PC-9 (cell line): ENCODE data around the gene PDE4D. TPM values are rescaled to one million over a fixed set of nuclear protein-coding genes. Genes with fewer than 3 reads are reported as not detected.
A peak's percentile ranks its signal among the peaks of the same experiment; 100 is the strongest.

ENCODE experiments used
- BruUV-seq: library from RNA; stranded (reverse); fragments of 400-500 nt; replicated peaks from 2 replicates; lab custom pipeline; 2021; lab: Mats Ljungman, UMichigan
- CTCF ChIA-PET: fragments of 300-600 bp; sonication (Branson Sonifier 250); formaldehyde crosslinking; loops from one replicate; lab custom pipeline; 2022; ENCODE audit warnings: antibody characterized with exemption; lab: Charles Lee
- POLR2A ChIA-PET: fragments of 300-600 bp; sonication (Branson Sonifier 250); formaldehyde crosslinking; loops from one replicate; lab custom pipeline; 2022; ENCODE audit warnings: antibody characterized with exemption; ENCODE audit not compliant: unreplicated experiment; lab: Charles Lee
- DNase-seq, 2 experiments: peaks; one replicate each; pipeline versions ENCODE4 v3.0.0 to v3.0.0-alpha.2; 2015 to 2022; ENCODE audit warnings: mixed read lengths in 1 of 2
- H2AFZ ChIP-seq: fragments of 200-600 bp; sonication (generic); 2 replicates; pipeline ENCODE4 v1.8.1; 2017; ENCODE audit warnings: antibody characterized with exemption
- H3F3A ChIP-seq: fragments of 200-600 bp; sonication (generic); 2 replicates; pipeline ENCODE4 v1.8.1; 2017; ENCODE audit warnings: antibody characterized with exemption, mild to moderate bottlenecking, low read depth; ENCODE audit not compliant: insufficient read depth
- H3K27ac ChIP-seq: fragments of 200-600 bp; sonication (generic); 2 replicates; pipeline ENCODE4 v1.6.1; 2016; ENCODE audit warnings: mixed run types
- H3K27me3 ChIP-seq: fragments of 200-600 bp; sonication (generic); 2 replicates; pipeline ENCODE4 v1.6.1; 2016; ENCODE audit warnings: low read depth, mixed run types; ENCODE audit not compliant: insufficient read depth
- H3K36me3 ChIP-seq: fragments of 200-600 bp; sonication (generic); 2 replicates; pipeline ENCODE4 v1.6.1; 2016; ENCODE audit warnings: low read depth, mixed run types
- H3K4me1 ChIP-seq: fragments of 200-600 bp; sonication (generic); replicated peaks from 2 replicates; pipeline ENCODE4 v1.6.1; 2016; ENCODE audit warnings: mixed run types; ENCODE audit not compliant: insufficient read depth
- H3K4me2 ChIP-seq: fragments of 200-600 bp; sonication (generic); 2 replicates; pipeline ENCODE4 v1.6.1; 2017; ENCODE audit warnings: mixed run types
- H3K4me3 ChIP-seq: fragments of 200-600 bp; sonication (generic); 2 replicates; pipeline ENCODE4 v1.6.1; 2016; ENCODE audit warnings: mixed run types
- H3K79me2 ChIP-seq: fragments of 200-600 bp; sonication (generic); 2 replicates; pipeline ENCODE4 v1.6.1; 2017; ENCODE audit warnings: low read depth, mixed run types
- H3K9me2 ChIP-seq: fragments of 200-600 bp; sonication (generic); 2 replicates; pipeline ENCODE4 v1.8.1; 2017; ENCODE audit warnings: mild to moderate bottlenecking; ENCODE audit not compliant: insufficient read depth
- H3K9me3 ChIP-seq: fragments of 200-600 bp; sonication (generic); 2 replicates; pipeline ENCODE4 v1.8.1; 2016; ENCODE audit warnings: low read depth; ENCODE audit not compliant: insufficient read depth
- H4K20me1 ChIP-seq: fragments of 200-600 bp; sonication (generic); 2 replicates; pipeline ENCODE4 v1.8.1; 2017; ENCODE audit not compliant: insufficient read depth
- CTCF ChIP-seq: fragments of 200-600 bp; sonication (generic); conservative IDR thresholded peaks from 2 replicates; pipeline ENCODE4 v1.6.1; 2017; ENCODE audit warnings: mixed run types, antibody characterized with exemption, mild to moderate bottlenecking, moderate library complexity
- EZH2 ChIP-seq: fragments of 200-600 bp; sonication (generic); IDR thresholded peaks from 2 replicates; pipeline ENCODE4 v1.8.0; 2017; ENCODE audit warnings: antibody characterized with exemption, low read depth
- intact Hi-C: fragments of 100-400 bp; cut with micrococcal nuclease; formaldehyde crosslinking; loops from one replicate; pipeline ENCODE4 v1.10.0; 2022; ENCODE audit not compliant: unreplicated experiment
- total RNA-seq: library from RNA; stranded (reverse); gene quantifications from 2 replicates; pipeline ENCODE4 v1.2.3, GENCODE V29; 2021

PDE4D gene
- total RNA-seq, 1 experiment from 2014 or later, result 9.8 TPM

GRCh38 chr5:59116231-59116865 is 777.2 kb downstream of the PDE4D start:
- H3K79me2 ChIP-seq, result no peaks in the 10 kb centered on the region
- no peak overlapping the region for H3K4me3 ChIP-seq
- H3K4me2 ChIP-seq, result no peak overlapping the region
- H4K20me1 ChIP-seq, result no peaks in the 10 kb centered on the region
- no peaks in the 10 kb centered on the region for H3K9me3 ChIP-seq
- intact Hi-C loops, result no loop called here
- H3K27ac ChIP-seq, result no peak overlapping the region
- no peak for DNase-seq
- 0 out of 2 replicates have a peak, but pooled peaks cover 4% of the 10 kb centered on the region for H3K4me1 ChIP-seq
- no peaks in the 10 kb centered on the region for H3K36me3 ChIP-seq
- ChIA-PET CTCF (no interaction called here), POLR2A (no interaction called here)
- BruUV-seq, result no TSS peak
- no peaks in the 10 kb centered on the region for H3K9me2 ChIP-seq
- no peaks in the 10 kb centered on the region for H3K27me3 ChIP-seq
- no peaks in the 10 kb centered on the region for H3F3A ChIP-seq
- no peak for TF ChIP-seq CTCF
- TF ChIP-seq EZH2, result no peak
- no peak overlapping the region for H2AFZ ChIP-seq

- H3F3A ChIP-seq, result no peaks in the 10 kb centered on the region
- H2AFZ ChIP-seq, result no peak overlapping the region
- intact Hi-C loops, result no loop called here
- H3K4me2 ChIP-seq, result no peak overlapping the region
- H3K4me1 ChIP-seq, result 0 out of 2 replicates have a peak, but pooled peaks cover 4% of the 10 kb centered on the region
- no peaks in the 10 kb centered on the region for H3K27me3 ChIP-seq
- BruUV-seq, result no TSS peak
- H3K36me3 ChIP-seq, result no peaks in the 10 kb centered on the region
- DNase-seq, result peak in 1 of 2 experiments; percentile 51
- POLR2A ChIA-PET, result no interaction called here
- H3K9me2 ChIP-seq, result no peaks in the 10 kb centered on the region
- H3K79me2 ChIP-seq, result no peaks in the 10 kb centered on the region
- H3K4me3 ChIP-seq, result no peak overlapping the region
- H3K27ac ChIP-seq, result no peak overlapping the region
- TF ChIP-seq EZH2, result no peak
- no peak for TF ChIP-seq CTCF
- CTCF ChIA-PET, result no interaction called here
- no peaks in the 10 kb centered on the region for H4K20me1 ChIP-seq
- no peaks in the 10 kb centered on the region for H3K9me3 ChIP-seq
These were observed 778.2 kb downstream of the PDE4D start for GRCh38 chr5:59115345-59115744.

- H3K4me2 ChIP-seq, result no peak overlapping the region
- no peaks in the 10 kb centered on the region for H3K4me1 ChIP-seq
- H3K9me3 ChIP-seq, result no peaks in the 10 kb centered on the region
- no TSS peak for BruUV-seq
- H2AFZ ChIP-seq, result no peak overlapping the region
- no peaks in the 10 kb centered on the region for H3K79me2 ChIP-seq
- no peaks in the 10 kb centered on the region for H3K36me3 ChIP-seq
- H3K4me3 ChIP-seq, result no peak overlapping the region
- CTCF ChIA-PET, result no interaction called here
- no peak for DNase-seq
- no peaks in the 10 kb centered on the region for H4K20me1 ChIP-seq
- intact Hi-C loops, result no loop called here
- no peak overlapping the region for H3K27ac ChIP-seq
- H3K27me3 ChIP-seq, result no peaks in the 10 kb centered on the region
- POLR2A ChIA-PET, result no interaction called here
- H3F3A ChIP-seq, result no peaks in the 10 kb centered on the region; the same call in 1 of the 2 replicates
- H3K9me2 ChIP-seq, result no peaks in the 10 kb centered on the region
- no peak for TF ChIP-seq EZH2
- TF ChIP-seq CTCF, result no peak
These were observed 784.1 kb downstream of the PDE4D start for GRCh38 chr5:59109383-59109782.
